Measurements from ENCODE around the gene GP1BB.
"Not testable (repeated sequence)": the region's sequence is repeated elsewhere in the genome, so short reads cannot be mapped to it uniquely, and the experiment has no call there.

Gene GP1BB

GRCh38 chr22:19723232-19723982, at the start of gene GP1BB:
Gene GP1BB, plus strand, starts transcription at chr22:19723539. Its CDS starts 31 bp downstream, at chr22:19723570.
- Histone ChIP-seq H3K27ac (no peak within 1 kb of the TSS), H3K4me3 (no peak within 1 kb of the TSS)
- no peak for TF ChIP-seq CTCF (IDR thresholded peaks at IDR 0.05)
- DNase-seq (ENCODE audit: low spot score), result no peak

GRCh38 chr22:19673660-19674059, 49.7 kb upstream of the GP1BB start:
- Histone ChIP-seq H3K4me3 (no peak overlapping the region), H3K27ac (no peak overlapping the region)
- DNase-seq (ENCODE audit: low spot score), result no peak
- TF ChIP-seq CTCF (IDR thresholded peaks at IDR 0.05), result no peak

GRCh38 chr22:19674129-19674928, 49.0 kb upstream of the GP1BB start:
- no peak for TF ChIP-seq CTCF (IDR thresholded peaks at IDR 0.05)
- Histone ChIP-seq H3K27ac (no peak overlapping the region), H3K4me3 (no peak overlapping the region)
- no peak for DNase-seq (ENCODE audit: low spot score)

DNA sequence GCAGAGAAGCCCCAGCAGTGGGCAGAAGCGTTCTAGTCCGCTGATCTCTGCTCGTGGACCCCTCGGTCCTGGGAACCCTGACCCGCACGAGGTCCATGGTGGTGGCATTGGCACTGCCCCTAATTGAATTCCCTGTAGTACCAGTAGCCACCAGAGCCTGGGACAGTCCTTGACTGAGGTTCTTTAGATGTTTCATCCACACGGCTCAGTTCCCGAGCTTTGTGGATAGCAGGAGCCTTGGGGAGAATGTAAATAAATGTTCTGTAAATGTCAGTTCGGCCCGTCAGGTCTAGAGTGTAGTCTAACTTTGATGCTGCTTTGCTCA, 48.4 kb upstream of the GP1BB start:
- DNase-seq (ENCODE audit: low spot score), result no peak
- TF ChIP-seq CTCF (IDR thresholded peaks at IDR 0.05), result no peak
- Histone ChIP-seq H3K4me3 (no peak overlapping the region), H3K27ac (no peak overlapping the region)

DNA sequence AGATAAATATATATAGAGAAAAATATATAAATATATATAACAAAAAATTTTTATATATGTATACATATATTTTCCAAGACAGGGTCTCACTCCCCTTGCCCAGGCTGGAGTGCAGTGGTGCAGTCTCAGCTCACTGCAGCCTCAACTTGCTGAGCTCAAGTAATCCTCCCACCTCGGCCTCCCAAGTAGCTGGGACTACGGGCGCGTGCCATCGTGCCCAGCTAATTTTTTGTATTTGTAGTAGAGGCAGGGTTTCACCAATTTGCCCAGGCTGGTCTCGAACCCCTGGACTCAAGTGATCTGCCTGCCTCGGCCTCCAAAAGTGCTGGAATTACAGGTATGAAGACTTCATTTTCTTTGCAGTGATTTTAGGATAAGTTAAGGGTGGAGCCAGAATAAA, 47.9 kb upstream of the GP1BB start:
- H3K27ac ChIP-seq, result no peak overlapping the region
- no peak for DNase-seq (ENCODE audit: low spot score)
- no peak for TF ChIP-seq CTCF (IDR thresholded peaks at IDR 0.05)
- H3K4me3 ChIP-seq, result no peak overlapping the region

GRCh38 chr22:19676437-19676836, 46.9 kb upstream of the GP1BB start:
- H3K4me3 ChIP-seq; DNase-seq (ENCODE audit: low spot score); H3K27ac ChIP-seq: not testable (repeated sequence)

DNA sequence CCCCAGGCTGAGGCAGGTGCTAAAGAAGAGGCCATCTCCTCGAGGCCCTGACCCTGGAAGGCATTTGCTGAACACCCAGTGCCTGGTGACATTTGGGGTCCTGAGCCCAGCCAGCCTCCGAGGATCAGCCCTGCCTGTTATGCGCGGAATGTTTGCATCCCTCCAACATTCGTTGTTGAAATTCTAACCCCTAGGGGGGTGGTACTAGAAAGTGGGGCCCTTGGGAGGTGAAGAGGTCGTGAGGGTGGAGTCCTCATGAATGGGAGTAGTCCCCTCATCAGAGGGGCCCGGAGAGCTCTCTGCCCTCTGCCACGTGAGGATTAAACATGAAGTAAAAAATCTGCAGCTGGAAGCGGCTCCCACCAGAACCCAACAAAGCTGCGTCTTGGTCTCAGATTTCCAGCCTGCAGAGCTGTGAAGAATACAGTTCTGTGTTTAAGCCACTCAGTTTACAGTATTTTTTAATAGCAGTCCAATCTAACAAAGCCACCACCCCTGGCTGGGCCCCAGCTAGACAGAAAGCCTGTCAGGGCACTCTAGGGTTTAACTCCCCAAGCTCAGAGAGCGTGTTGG, 44.3 kb upstream of the GP1BB start:
- no peak for DNase-seq (ENCODE audit: low spot score)
- Histone ChIP-seq H3K27ac (no peak overlapping the region), H3K4me3 (no peak overlapping the region)
- no peak for TF ChIP-seq CTCF (IDR thresholded peaks at IDR 0.05)
